NCI-H2196 (cell line): ENCODE data around the gene HBEGF.

Experiments
- DNase-seq: peaks from one replicate; lab custom pipeline; 2025; ENCODE audit not compliant: unreplicated experiment; lab: John Stamatoyannopoulos, UW

HBEGF gene

DNA sequence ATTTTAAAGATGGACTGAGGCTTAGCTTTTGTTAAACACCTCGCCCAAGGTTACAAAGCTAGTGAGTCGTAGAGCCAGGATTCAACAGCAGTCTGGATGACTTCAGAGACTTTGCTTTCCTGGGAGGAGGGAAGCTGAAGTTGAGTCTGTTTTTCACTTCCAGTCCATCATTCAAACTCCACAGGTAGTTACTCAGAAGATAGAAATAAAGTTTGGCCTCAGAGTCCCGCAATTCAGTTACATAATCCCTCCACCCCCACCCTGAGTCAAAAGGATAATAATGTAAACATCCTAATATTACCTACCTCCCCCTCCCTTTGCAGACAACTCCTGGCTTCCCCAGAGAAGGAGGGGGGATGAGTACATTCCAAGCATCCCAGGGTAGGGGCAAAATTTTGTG lies 8.1 kb downstream of the HBEGF start:
- DNase-seq = no peak

DNA sequence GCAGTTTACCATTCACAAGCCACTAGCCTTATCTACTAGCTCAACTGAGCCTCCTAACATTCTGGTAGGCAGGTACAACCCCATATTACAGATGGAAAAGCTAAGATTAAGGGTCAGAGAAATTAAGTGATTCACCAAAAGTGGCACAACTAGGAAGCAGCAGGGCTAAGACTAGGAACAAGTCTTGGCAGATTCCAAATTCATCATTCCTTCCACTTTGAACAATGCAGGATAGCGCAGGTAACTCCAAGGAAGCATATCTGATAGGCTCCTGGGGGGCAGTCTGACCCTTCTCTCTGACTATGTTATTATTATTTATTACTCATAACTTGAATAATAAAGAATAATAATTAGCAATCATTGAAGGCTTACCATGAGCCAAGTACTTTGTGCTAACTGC lies 8.5 kb downstream of the HBEGF start:
- no peak for DNase-seq

DNA sequence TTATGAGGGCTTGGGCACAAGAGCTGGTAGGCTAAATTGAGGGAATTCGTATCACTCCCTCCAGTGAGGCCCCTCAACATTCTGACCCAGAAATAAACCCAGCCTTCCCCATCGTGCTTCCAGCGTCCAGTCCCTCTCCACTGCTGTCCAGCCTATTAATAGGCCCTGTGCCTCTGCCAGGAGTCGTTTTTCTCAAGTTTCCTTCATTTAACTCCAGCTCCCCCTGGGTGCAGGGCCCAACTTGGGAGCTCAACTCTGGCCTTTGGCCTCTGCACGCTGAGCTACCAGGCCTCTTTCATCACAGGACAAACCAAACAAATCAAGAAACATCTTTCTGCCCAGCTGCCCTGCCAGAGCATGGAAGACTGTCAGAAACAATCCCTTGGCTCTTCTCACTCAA lies 10.0 kb downstream of the HBEGF start:
- DNase-seq = no peak

DNA sequence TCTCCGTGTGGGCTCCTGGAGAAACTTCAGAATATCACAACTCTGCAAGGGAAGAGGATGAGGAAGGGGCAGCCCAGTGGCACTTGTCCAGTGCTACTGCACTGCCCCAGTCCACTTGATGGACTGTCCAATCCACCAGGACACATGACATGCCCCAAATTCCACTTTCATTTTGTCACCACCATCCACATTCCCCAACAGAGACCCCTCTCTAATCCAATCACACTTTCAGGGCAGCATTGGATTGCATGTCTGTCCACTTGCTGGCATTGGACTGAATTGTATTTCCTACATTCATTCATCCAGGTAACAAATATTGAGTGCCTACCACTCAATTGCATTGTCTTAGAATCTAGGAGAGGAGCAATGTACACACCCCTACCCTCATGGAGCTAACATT lies 14.8 kb downstream of the HBEGF start:
- DNase-seq = no peak

DNA sequence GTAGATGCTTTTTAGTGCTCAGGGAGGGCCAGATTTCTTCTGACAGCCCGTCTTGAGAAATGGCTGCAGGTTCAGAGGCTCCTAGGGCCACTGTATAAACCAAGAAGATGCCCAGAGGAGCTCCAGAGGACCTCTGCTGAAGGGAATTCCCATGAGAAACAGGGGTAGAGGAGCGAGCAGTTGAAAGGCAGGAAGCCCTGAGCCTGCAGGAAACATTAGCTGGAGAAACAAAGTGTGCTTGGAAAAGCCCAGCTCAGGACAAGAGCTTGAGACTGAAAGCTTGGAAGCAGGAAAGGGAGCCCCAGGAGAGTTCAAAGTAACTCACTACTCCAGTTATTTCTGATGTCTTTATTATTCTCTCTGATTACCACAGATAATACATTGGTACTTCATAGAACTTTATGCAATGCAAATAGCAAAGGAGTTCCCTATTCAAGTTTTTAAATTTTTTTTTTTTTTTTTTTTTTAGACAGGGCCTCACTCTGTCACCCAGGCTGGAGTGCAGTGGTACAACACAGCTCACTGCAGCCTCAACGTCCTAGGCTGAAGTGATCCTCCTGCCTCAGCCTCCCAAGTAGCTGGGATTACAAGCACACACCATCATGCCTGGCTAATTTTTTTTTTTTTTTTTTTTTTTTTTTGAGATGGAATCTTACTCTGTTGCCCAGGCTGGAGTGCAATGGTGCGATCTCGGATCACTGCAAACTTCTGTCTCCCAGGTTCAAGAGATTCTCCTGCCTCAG lies 16.5 kb downstream of the HBEGF start:
- no peak for DNase-seq

DNA sequence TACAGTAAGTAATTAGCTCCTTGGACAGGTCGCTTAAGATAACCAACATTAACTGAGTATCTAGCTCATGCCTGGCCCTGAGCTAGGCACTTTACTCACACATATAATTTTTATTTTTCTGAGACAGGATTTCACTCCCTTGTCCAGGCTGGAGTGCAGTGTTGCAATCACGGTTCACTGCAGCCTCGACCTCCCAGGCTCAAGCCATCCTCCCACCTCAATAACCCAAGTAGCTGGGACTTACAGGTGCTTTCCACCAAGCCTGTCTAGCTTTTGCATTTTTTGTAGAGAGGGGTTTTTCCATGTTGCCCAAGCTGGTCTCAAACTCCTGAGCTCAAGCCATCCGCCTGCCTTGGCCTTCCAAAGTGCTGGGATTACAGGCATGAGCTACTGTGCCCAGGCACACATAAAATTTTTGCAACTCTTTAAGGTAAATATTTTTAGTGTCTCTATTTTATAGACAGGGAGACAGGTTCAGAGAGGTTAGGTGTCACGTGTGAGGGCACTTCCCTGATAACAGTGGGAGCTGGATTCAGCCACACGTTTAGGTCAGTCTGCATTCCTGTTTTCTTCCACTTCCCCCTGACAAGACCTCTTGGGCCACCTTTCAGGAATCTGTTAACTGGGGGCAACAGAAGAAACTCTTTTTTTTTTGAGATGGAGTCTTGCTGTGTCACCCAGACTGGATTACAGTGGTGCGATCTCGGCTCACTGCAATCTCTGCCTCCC lies 18.2 kb downstream of the HBEGF start:
- no peak for DNase-seq

DNA sequence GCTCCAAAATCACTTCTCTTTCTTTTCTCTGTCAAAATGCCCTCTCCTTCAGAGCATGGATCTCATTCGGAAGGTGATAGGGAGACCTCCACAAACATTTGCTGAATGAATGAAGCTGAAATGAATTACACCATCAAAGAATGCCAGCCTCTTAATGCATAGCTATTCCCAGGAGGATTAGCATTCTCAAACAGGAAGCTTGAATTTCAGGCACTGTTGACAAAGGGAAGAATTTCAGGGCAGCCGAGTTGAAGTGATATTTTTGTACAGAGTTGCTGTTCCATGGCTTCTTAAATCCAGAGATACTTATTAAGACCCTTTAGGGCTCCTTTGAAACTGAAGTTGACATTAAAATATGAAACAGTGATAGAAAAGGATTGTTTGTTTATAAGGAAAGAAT lies 18.8 kb downstream of the HBEGF start:
- DNase-seq = no peak

DNA sequence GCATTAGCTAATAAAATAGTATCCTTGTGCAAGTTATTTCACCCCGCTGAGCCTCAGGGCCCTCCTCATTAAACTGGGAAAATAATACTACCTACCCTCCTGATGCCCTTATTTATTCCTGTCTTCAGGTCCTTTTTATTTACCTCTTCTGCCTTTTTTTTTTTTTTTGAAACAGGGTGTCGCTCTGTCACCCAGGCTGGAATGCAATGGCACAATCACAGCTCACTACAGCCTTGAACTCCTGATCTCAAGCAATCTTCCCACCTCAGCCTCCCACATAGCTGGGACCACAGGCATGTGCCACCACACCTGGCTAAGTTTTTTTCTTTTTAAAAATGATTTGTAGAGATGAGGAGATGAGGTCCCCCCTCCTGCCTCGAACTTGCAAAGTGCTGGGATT lies 20.9 kb downstream of the HBEGF start:
- DNase-seq = no peak

DNA sequence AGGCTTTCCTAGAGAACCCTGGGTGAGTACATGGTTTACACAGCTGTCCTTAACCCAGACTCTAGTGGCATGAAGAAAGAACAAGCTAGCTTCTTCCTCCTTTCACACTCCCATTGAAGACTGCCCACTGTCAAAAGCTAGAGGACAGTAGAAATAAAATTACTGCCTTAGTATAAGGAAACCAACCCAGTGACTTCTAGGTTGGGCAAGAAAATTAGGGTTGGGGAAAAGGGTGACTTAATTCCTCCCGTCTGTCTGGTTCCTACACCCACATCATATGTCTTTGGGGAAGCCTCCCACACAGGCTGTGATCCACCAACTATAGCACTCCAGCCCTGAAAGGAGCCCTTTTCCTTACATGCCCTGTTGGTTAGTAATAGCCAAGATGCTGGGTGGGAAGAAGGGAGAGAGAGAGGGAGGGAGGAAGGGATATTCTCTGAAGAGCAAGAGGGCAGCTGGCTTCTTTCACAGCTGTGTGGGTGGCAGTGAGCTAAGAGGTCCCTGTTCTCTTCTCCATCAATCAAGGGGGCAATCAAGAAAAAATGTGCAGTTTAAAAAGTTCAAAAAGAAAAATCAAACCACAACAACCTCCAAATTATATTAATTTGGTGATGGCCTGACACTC lies 21.7 kb downstream of the HBEGF start:
- DNase-seq = no peak

DNA sequence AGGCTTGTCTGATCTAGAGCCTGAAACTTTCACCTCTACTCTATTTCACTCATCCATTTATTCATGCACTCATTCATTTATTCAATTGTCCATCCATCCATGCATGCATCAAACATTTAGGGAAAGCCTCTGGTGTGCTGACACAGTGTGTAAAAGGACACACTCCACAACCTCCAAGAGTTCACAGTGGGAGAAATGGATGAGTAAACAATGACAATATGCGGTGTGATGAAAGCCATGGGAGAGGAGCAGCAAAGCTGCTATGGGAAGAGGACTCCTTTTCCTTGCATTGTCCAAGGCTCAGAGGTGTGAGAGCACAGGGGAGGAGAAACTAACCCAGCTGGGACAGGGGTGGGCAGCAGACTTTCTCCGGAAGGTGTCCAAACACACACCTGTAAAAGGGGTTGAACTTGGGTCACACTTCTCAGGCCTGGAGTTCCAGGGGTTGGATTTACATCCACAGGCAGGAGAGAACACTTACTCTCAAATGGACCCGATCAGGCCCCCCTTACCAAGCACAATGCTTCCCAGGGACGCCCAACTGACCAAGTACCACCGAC lies 22.3 kb downstream of the HBEGF start:
- DNase-seq = no peak

DNA sequence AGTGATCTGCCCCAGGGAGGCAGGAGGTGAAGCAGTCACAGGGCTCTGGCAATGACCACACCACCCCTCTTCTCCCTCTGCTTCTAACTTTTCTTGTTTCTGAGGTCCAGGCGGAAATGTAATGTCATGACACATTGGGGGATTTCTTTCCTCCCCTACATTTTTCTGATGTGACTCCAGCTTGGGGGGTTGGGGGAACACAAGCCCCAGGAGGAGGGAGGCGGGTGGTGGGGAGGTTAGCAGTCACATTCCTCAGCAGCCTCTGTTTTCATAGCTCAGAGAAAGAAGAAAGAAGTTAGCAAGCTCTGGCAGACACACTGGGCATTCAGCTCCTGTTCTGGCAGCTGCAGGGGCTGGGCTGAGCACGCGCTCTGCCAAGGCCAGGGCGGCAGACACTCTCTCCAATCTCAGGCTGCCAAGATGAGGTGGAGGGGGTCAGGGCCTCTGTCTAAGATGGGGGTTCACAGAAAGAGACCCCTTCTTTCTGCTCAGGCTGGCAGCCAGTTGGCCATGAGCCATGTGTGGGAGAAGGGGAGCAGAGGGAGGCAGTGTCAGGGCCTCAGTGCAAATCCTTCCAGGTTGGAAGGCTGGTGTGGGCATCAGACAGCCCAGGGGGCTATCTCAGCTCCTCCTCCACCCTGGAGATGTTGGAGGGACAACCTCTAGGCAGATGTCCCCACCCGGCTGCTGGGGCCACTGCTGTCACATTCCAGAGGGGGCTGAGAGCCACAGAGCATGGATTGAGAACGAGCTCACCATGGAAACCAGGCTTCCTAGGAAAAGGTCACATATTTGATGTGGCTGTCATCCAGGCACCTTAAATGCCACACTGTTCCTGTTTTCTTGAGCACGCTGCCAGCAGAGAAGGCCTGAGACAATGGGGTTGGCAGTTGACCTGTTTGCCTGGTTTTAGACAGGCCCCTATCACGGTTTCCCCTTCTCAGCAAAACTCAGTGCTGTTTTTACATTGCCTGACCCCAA lies 23.4 kb downstream of the HBEGF start:
- DNase-seq = peak; percentile 72

DNA sequence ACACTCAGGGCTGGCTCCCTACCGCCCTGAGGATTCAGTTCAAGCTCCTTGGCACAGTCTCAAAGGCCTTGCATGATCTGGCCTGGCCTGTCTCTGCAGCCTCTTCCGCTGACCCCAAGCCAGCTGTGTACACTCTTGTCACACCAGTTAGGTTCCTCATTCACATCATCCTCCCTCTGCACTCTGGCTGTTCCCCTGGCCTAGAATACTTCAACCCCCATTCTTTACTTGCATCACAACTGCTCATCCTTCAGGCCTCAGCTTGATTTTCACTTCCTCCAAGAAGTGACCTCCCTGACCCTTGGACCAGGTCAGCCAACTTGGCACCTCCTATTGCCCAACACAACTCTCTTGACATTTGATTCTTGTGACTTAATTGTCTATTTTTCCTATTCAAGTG lies 24.6 kb downstream of the HBEGF start:
- DNase-seq = no peak

DNA sequence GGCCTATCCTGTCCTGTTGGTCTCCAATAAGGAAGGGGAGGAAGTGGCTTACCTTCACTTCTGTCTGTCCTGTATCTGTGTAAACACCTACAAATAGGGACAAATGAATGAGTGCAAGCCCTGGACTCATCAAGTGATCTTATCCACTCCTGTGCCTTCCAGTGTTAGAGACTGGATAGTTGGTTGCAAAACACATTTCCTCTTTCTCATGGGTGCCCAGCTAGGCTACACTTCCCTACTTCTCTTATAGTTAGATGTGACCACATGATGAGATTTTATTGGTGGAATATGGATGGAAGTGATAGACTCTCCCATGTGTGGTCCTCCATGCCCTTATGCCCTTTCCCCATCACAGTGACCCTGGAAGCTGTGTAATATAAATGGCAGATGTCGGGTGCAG lies 26.6 kb downstream of the HBEGF start:
- DNase-seq = no peak

DNA sequence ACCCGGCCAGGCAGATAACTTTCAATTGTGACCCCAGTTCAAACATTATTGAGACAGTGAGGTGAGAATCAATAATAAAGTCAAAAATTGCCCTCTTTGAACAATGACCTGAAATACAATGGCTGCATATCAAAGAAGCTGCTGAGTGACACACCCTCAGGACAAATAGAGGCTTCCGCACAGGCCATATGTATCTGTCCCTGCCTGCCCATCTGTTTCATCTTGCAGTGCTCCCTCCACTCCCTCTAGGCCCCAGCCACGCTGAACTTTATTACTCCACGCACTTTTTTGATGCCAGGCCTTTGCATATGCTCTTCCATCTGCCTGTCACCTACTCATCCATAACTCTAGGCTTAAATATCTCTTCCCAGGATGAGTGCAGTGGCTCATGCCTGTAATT lies 27.6 kb downstream of the HBEGF start:
- no peak for DNase-seq

DNA sequence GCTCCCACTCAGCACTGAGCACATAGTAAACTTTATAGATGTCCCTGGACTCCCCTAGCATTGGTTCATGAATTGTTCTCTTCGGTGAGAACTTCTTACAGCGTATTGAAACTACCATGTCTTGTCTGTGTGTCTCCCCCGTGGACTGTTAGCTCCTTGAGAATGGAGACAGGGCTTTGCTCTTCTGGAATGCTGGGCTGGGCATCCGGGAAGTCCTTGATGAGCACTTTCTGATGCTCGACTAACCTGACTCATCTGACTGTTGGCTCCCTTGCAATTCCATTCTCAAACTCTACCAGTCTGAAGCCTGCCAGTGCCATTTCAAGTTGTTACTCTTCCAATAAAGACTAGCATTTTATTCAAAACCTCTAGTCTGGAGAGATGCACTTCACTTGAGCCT lies 28.5 kb downstream of the HBEGF start:
- DNase-seq = no peak

DNA sequence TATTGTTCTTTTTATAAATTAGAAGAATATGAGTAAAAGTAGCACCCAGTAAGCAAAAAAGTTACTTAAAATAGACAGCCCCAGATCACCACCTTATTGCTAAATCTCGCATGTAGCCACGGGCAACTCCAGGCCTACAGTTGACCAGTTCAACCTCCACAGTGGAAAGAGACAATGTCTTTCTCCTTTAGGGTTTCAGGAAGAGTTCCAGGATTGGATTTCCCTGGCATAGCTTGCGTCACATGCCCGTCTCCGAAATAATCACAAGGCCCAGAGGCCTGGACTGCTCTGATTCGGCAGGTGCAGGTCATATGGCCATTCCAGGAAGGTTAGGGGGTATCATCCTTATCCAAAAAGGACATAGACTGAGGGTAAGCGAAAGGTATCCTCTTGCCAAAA lies 33.6 kb downstream of the HBEGF start:
- DNase-seq = no peak

DNA sequence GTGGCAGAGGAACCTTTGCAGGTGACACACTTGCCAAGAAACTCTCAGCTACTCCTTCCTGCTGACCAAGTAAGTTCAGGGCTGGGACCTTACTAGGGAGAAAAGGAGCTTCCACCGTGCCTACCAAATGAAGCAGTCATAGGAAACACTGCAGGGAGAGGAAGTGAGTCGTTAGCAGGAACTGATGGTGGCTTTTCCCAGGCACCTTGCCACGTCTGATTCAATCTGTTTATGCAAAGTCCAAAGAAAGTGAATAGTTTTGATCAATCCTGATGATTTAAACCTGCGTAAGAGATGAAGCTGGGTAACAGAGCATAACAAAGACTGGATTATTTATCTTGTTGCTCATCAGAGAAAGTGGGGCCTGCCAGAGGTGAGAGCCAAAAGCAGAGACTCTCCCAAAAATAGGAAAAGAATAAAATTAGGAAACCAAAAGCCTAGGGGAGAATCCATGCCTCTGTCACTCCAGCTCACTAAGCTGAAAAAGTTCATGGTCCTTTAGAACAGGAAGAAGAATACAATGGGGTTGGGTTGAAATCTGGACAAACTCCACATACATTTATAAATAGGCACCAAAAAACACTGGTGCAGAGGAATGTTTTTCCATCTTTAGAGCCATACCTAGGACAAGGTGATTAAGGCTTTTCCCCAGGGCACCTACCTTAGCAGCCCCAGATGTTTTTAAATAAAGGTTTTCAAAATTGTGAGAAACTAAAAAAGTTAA lies 34.2 kb downstream of the HBEGF start:
- DNase-seq = no peak

DNA sequence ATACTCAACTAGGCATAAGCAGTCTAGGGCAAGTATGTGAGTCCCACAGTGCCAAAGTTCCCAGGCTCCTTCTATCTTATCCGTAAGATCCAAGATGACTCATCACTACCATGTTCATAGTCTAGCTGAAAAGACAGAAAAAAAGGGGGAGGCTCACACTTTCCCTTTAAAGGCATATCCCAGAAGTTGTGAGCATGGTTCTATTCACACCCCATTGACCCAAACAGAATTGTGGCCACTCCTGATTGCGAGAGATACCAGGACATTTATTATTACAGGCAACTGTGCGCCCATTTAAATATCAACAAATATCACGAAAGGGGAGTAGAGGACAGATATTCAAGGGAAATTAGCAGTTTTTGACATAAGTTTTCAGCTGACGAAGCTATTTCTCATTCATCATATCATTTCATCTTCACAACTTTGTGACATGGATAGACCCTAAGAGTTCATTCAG lies 35.4 kb downstream of the HBEGF start:
- DNase-seq = no peak

DNA sequence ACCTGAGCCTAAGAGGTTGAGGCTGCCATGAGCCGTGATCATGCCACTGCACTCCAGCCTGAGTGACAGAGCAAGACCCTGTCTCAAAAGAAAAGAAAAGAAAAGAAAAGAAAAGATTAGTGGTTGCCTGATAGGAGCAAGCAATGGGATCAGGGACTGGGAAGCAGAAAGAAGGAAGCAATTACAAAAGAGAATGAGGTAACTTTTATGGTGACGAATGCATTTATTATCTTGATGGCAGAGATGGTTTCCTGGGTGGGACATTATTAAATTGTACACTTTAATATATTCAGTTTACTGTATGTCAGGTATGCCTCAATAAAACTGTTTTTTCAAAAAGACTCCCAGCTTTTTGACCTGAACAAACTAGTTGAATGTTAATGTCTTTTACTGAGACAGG lies 36.0 kb downstream of the HBEGF start:
- no peak for DNase-seq

DNA sequence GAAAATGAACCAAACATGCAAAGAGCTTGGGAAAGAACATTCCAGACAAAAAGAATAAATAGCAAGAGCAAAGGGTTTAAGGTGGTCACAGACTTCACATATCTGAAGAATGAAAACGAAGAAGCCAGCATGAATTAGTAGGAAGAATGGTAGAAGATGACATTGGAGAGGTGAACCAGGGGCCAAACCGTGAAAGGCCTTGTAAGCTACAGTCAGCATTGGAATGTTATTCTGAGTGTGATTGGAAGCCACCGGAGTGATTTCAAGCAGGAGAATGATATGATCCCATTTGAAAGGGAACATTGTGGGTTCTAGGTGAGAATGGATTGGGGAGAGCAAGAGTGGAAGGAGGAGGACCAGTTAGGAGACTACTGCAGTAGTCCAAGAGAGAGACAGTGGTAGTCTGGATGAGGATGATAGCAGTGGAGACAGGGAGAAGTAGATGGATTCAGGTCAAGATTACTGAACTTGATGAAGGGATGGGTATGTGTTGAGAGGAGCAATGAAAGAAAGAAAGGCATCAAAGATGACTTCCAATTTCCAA lies 36.6 kb downstream of the HBEGF start:
- no peak for DNase-seq
